Activated effector memory CD4-positive, alpha-beta T cell treated with anti-CD3 and anti-CD28 coated beads, Interleukin-2, amount 50 U/mL, for 16 hours (primary cell): ENCODE measurements around the gene ZNF536.
"Not testable (repeated sequence)": the region's sequence is repeated elsewhere in the genome, so short reads cannot be mapped to it uniquely, and the experiment has no call there.

Experiments used
- DNase-seq: peaks from one replicate; pipeline ENCODE4 v3.0.0-alpha.2; 2020

ZNF536 gene

GRCh38 chr19:30390356-30390988 lies 18.3 kb downstream of the ZNF536 start:
- no peak for DNase-seq

- DNase-seq: no peak
Measured at GRCh38 chr19:30391052-30391451, 18.9 kb downstream of the ZNF536 start.

- no peak for DNase-seq
Measured at GRCh38 chr19:30391554-30392551, 19.7 kb downstream of the ZNF536 start.

GRCh38 chr19:30393046-30393445 lies 20.9 kb downstream of the ZNF536 start:
- no peak for DNase-seq

GRCh38 chr19:30393729-30394480 lies 21.7 kb downstream of the ZNF536 start:
- no peak for DNase-seq

- DNase-seq: no peak
Measured at GRCh38 chr19:30394481-30395151, 22.4 kb downstream of the ZNF536 start.

- DNase-seq: no peak
Measured at GRCh38 chr19:30395283-30395682, 23.1 kb downstream of the ZNF536 start.

- not testable (repeated sequence) for DNase-seq
Measured at GRCh38 chr19:30398539-30398938, 26.4 kb downstream of the ZNF536 start.

GRCh38 chr19:30401956-30402355 lies 29.8 kb downstream of the ZNF536 start:
- no peak for DNase-seq

- DNase-seq: no peak
Measured at GRCh38 chr19:30402436-30403202, 30.4 kb downstream of the ZNF536 start.

- DNase-seq: no peak
Measured at GRCh38 chr19:30403203-30403985, 31.2 kb downstream of the ZNF536 start.

GRCh38 chr19:30406220-30407067 lies 34.3 kb downstream of the ZNF536 start:
- no peak for DNase-seq

- no peak for DNase-seq
Measured at GRCh38 chr19:30407068-30407709, 35.0 kb downstream of the ZNF536 start.

GRCh38 chr19:30408734-30409301 lies 36.6 kb downstream of the ZNF536 start:
- no peak for DNase-seq

- no peak for DNase-seq
Measured at GRCh38 chr19:30411714-30412113, 39.5 kb downstream of the ZNF536 start.

- DNase-seq: no peak
Measured at GRCh38 chr19:30416375-30416774, 44.2 kb downstream of the ZNF536 start.

- not testable (repeated sequence) for DNase-seq
Measured at GRCh38 chr19:30417166-30417565, 45.0 kb downstream of the ZNF536 start.

GRCh38 chr19:30419568-30420180 lies 47.5 kb downstream of the ZNF536 start:
- DNase-seq: no peak

GRCh38 chr19:30420316-30420715 lies 48.1 kb downstream of the ZNF536 start:
- DNase-seq: no peak
